Astrocyte (in vitro differentiated cells and primary cell): ENCODE results near the gene GMPR. TPM values are rescaled to one million over a fixed set of nuclear protein-coding genes. Genes with fewer than 3 reads are reported as not detected.

ENCODE experiments used
- DNase-seq: peaks from one replicate; pipeline ENCODE4 v3.0.0-alpha.2; 2010; ENCODE audit warnings: low read depth
- FAIRE-seq: peaks from 2 replicates; lab custom pipeline; 2011; peaks lifted over from hg19 to GRCh38; lab: Jason Lieb, UNC
- H2AFZ ChIP-seq: 2 replicates; pipeline ENCODE4 v1.6.0; 2012; ENCODE audit warnings: low read depth, low read length, inconsistent platforms
- H3K27ac ChIP-seq: 2 replicates; pipeline ENCODE4 v1.5.1; 2011; ENCODE audit warnings: low read depth, low read length, inconsistent platforms
- H3K27me3 ChIP-seq: 2 replicates; pipeline ENCODE4 v1.6.0; 2011; ENCODE audit warnings: low read length, inconsistent platforms; ENCODE audit not compliant: insufficient read depth
- H3K36me3 ChIP-seq: 2 replicates; pipeline ENCODE4 v1.5.1; 2011; ENCODE audit warnings: low read length, inconsistent platforms; ENCODE audit not compliant: insufficient read depth
- H3K4me1 ChIP-seq: 2 replicates; pipeline ENCODE4 v1.5.1; 2011; ENCODE audit warnings: low read length, inconsistent platforms; ENCODE audit not compliant: insufficient read depth
- H3K4me2 ChIP-seq: 2 replicates; pipeline ENCODE4 v1.6.0; 2012; ENCODE audit warnings: low read length, inconsistent platforms
- H3K4me3 ChIP-seq: 2 replicates; pipeline ENCODE4 v1.5.1; 2011; ENCODE audit warnings: low read depth, mild to moderate bottlenecking, low read length, inconsistent platforms; ENCODE audit not compliant: insufficient read depth
- H3K79me2 ChIP-seq: 2 replicates; pipeline ENCODE4 v1.6.0; 2012; ENCODE audit warnings: mild to moderate bottlenecking, low read length, inconsistent platforms; ENCODE audit not compliant: insufficient read depth
- H3K9ac ChIP-seq: 2 replicates; pipeline ENCODE4 v1.6.0; 2012; ENCODE audit warnings: mild to moderate bottlenecking, low read length, inconsistent platforms
- H3K9me3 ChIP-seq: 2 replicates; pipeline ENCODE4 v1.5.1; 2012; ENCODE audit warnings: low read depth, mild to moderate bottlenecking, low read length, inconsistent platforms; ENCODE audit not compliant: insufficient read depth
- H4K20me1 ChIP-seq: 2 replicates; pipeline ENCODE4 v1.6.0; 2012; ENCODE audit warnings: low read length, inconsistent platforms; ENCODE audit not compliant: insufficient read depth
- H3K27ac Mint-ChIP-seq: one replicate; pipeline ENCODE4 v1.8.0; 2021; ENCODE audit warnings: mild to moderate bottlenecking, mixed read lengths; ENCODE audit not compliant: unreplicated experiment
- H3K27me3 Mint-ChIP-seq: one replicate; pipeline ENCODE4 v1.8.0; 2021; ENCODE audit warnings: low read depth, mixed read lengths; ENCODE audit not compliant: unreplicated experiment
- H3K36me3 Mint-ChIP-seq: one replicate; pipeline ENCODE4 v1.8.0; 2021; ENCODE audit warnings: low read depth, mixed read lengths; ENCODE audit not compliant: unreplicated experiment
- H3K4me1 Mint-ChIP-seq: one replicate; pipeline ENCODE4 v1.8.0; 2021; ENCODE audit warnings: low read depth, mixed read lengths; ENCODE audit not compliant: unreplicated experiment
- H3K4me3 Mint-ChIP-seq: one replicate; pipeline ENCODE4 v1.8.0; 2021; ENCODE audit warnings: mild to moderate bottlenecking, moderate library complexity, mixed read lengths; ENCODE audit not compliant: unreplicated experiment
- H3K9me3 Mint-ChIP-seq: one replicate; pipeline ENCODE4 v1.8.0; 2021; ENCODE audit warnings: mild to moderate bottlenecking, mixed read lengths; ENCODE audit not compliant: unreplicated experiment
- CTCF ChIP-seq: IDR thresholded peaks from 2 replicates; pipeline ENCODE4 v1.5.1; 2011; ENCODE audit warnings: low read depth, mild to moderate bottlenecking, inconsistent platforms, low read length, moderate library complexity; ENCODE audit not compliant: insufficient read depth
- EZH2 ChIP-seq: IDR thresholded peaks from 2 replicates; pipeline ENCODE4 v1.6.1; 2012; ENCODE audit warnings: mild to moderate bottlenecking, low read length, inconsistent platforms; ENCODE audit not compliant: insufficient read depth
- total RNA-seq: library from RNA; stranded (reverse); gene quantifications from 2 replicates; pipeline ENCODE4 v1.2.1, GENCODE V29; 2021

The GMPR gene
- total RNA-seq, 1 donor from 2014 or later = 2.0 TPM

GRCh38 chr6:16201706-16202105 lies 36.7 kb upstream of the GMPR start:
- TF ChIP-seq CTCF (no peak), EZH2 (no peak)
- no peaks in the 10 kb centered on the region for H4K20me1 ChIP-seq
- DNase-seq = no peak
- H3K36me3 ChIP-seq = no peaks in the 10 kb centered on the region
- peaks cover 15% of the 10 kb centered on the region for H3K27me3 ChIP-seq
- no peak overlapping the region for H3K4me3 Mint-ChIP-seq
- H3K4me2 ChIP-seq = no peak overlapping the region
- no peak for FAIRE-seq
- H3K9me3 ChIP-seq = no peaks in the 10 kb centered on the region
- H3K9me3 Mint-ChIP-seq = no peaks in the 10 kb centered on the region
- no peaks in the 10 kb centered on the region for H3K79me2 ChIP-seq
- no peak overlapping the region for H3K9ac ChIP-seq
- H2AFZ ChIP-seq = no peak overlapping the region
- H3K4me1 Mint-ChIP-seq = peaks cover 10% of the 10 kb centered on the region
- no peak overlapping the region for H3K27ac ChIP-seq
- no peak overlapping the region for H3K4me3 ChIP-seq
- peaks cover 23% of the 10 kb centered on the region for H3K4me1 ChIP-seq
- H3K36me3 Mint-ChIP-seq = no peaks in the 10 kb centered on the region
- no peaks in the 10 kb centered on the region for H3K27me3 Mint-ChIP-seq
- no peak overlapping the region for H3K27ac Mint-ChIP-seq

GRCh38 chr6:16204653-16205376 lies 33.6 kb upstream of the GMPR start:
- Mint-ChIP-seq H3K36me3 (no peaks in the 10 kb centered on the region), H3K27ac (peak overlapping the region; percentile 96), H3K9me3 (no peaks in the 10 kb centered on the region), H3K27me3 (peaks cover 2% of the 10 kb centered on the region), H3K4me1 (peaks cover 10% of the 10 kb centered on the region), H3K4me3 (no peak overlapping the region)
- Histone ChIP-seq H3K36me3 (no peaks in the 10 kb centered on the region), H3K27ac (peak overlapping the region; percentile 56), H2AFZ (no peak overlapping the region), H3K27me3 (peaks cover 14% of the 10 kb centered on the region), H3K79me2 (no peaks in the 10 kb centered on the region), H3K4me3 (no peak overlapping the region), H3K4me1 (peaks cover 23% of the 10 kb centered on the region), H3K9me3 (no peaks in the 10 kb centered on the region), H3K9ac (peak overlapping the region; percentile 47), H4K20me1 (no peaks in the 10 kb centered on the region), H3K4me2 (peak overlapping the region; percentile 55)
- DNase-seq (no peak), FAIRE-seq (no peak)
- TF ChIP-seq EZH2 = no peak
- no peak for TF ChIP-seq CTCF
